Measurements from ENCODE around the gene SCFD2. TPM values are rescaled to one million over a fixed set of nuclear protein-coding genes. Genes with fewer than 3 reads are reported as not detected.

SCFD2 gene
- total and polyA plus RNA-seq, 7 donors, result 5.8 to 13.3 (median 11.2) TPM

- 59 to 73% (median 64%) methylated on average over 4 of the region's 4 CpGs for WGBS, 3 donors
- H3K36me3 ChIP-seq (ENCODE audit: insufficient read depth in 1 of 2, low read depth in 1 of 2), result no peaks in the 10 kb centered on the region
- TF ChIP-seq, protein P1, sequence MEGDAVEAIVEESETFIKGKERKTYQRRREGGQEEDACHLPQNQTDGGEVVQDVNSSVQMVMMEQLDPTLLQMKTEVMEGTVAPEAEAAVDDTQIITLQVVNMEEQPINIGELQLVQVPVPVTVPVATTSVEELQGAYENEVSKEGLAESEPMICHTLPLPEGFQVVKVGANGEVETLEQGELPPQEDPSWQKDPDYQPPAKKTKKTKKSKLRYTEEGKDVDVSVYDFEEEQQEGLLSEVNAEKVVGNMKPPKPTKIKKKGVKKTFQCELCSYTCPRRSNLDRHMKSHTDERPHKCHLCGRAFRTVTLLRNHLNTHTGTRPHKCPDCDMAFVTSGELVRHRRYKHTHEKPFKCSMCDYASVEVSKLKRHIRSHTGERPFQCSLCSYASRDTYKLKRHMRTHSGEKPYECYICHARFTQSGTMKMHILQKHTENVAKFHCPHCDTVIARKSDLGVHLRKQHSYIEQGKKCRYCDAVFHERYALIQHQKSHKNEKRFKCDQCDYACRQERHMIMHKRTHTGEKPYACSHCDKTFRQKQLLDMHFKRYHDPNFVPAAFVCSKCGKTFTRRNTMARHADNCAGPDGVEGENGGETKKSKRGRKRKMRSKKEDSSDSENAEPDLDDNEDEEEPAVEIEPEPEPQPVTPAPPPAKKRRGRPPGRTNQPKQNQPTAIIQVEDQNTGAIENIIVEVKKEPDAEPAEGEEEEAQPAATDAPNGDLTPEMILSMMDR (IDR thresholded peaks at IDR 0.05), result no peak
- peaks cover 20% of the 10 kb centered on the region for H3K4me1 ChIP-seq
- ATAC-seq, result no peak
- DNase-seq, result no peak
- H3K27me3 ChIP-seq (ENCODE audit: insufficient read depth in 3 of 3, low read length in 2 of 3), result no peaks in the 10 kb centered on the region
- intact Hi-C loops (cut with DNase I), result no loop called here
- no peak overlapping the region for H3K4me3 ChIP-seq
- no peak overlapping the region for H3K27ac ChIP-seq
- no peaks in the 10 kb centered on the region for H3K9me3 ChIP-seq
Measured at GRCh38 chr4:53043891-53044650, 321.8 kb downstream of the SCFD2 start.

DNA sequence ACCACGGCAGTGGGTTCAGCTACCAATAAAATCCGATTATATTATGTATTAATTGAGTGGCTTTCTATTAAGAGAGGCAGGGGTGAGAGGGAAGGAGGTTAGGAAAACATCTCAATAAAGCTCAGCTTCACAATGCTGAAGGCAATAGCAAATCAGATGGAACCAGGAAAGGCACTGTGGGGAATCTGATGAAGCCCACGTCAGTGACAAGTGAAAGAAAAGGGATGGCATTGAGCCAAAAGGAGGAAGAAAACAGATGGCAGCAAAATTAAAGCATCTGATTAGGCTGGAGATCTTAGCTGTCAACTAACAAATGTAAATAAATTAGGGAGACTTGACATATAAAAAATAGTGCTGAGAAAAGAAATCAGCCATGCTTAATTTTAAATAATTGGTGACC, 322.8 kb downstream of the SCFD2 start:
- Histone ChIP-seq H3K36me3 (ENCODE audit: insufficient read depth in 1 of 2, low read depth in 1 of 2) (no peaks in the 10 kb centered on the region), H3K4me1 (peaks cover 20% of the 10 kb centered on the region), H3K27ac (no peak overlapping the region), H3K4me3 (no peak overlapping the region), H3K27me3 (ENCODE audit: insufficient read depth in 3 of 3, low read length in 2 of 3) (no peaks in the 10 kb centered on the region), H3K9me3 (no peaks in the 10 kb centered on the region)
- ATAC-seq (no peak), DNase-seq (no peak)
- WGBS, 3 donors, result 63 to 76% (median 64%) methylated on average over 3 of the region's 3 CpGs
- TF ChIP-seq, protein P1 (IDR thresholded peaks at IDR 0.05), result no peak
- intact Hi-C loops (cut with DNase I), result no loop called here

- no peaks in the 10 kb centered on the region for H3K36me3 ChIP-seq (ENCODE audit: insufficient read depth in 1 of 2, low read depth in 1 of 2)
Measured at GRCh38 chr4:53040851-53041250, 325.0 kb downstream of the SCFD2 start.

GRCh38 chr4:53040459-53040815, 325.4 kb downstream of the SCFD2 start:
- 89 to 91% (median 89%) methylated on average over 2 of the region's 2 CpGs for WGBS, 3 donors
- Histone ChIP-seq H3K36me3 (ENCODE audit: insufficient read depth in 1 of 2, low read depth in 1 of 2) (no peaks in the 10 kb centered on the region), H3K9me3 (no peaks in the 10 kb centered on the region), H3K4me3 (no peak overlapping the region), H3K4me1 (peaks cover 20% of the 10 kb centered on the region), H3K27me3 (ENCODE audit: insufficient read depth in 3 of 3, low read length in 2 of 3) (no peaks in the 10 kb centered on the region), H3K27ac (no peak overlapping the region)
- DNase-seq, result no peak
- no peak for ATAC-seq
- intact Hi-C loops (cut with DNase I), result no loop called here
- TF ChIP-seq, protein P1 (IDR thresholded peaks at IDR 0.05), result no peak

More at GRCh38 chr4:53040851-53041250, 325.0 kb downstream of the SCFD2 start:
- Histone ChIP-seq H3K4me3 (no peak overlapping the region), H3K27me3 (ENCODE audit: insufficient read depth in 3 of 3, low read length in 2 of 3) (no peaks in the 10 kb centered on the region), H3K4me1 (peaks cover 20% of the 10 kb centered on the region), H3K27ac (no peak overlapping the region), H3K9me3 (no peaks in the 10 kb centered on the region)
- 70 to 82% (median 78%) methylated on average over 2 of the region's 2 CpGs for WGBS, 3 donors
- no peak for ATAC-seq
- intact Hi-C loops (cut with DNase I), result no loop called here
- no peak for DNase-seq
- TF ChIP-seq, protein P1 (IDR thresholded peaks at IDR 0.05), result no peak
